ENCODE data around the gene BTG2.
A peak's percentile ranks its signal among the peaks of the same experiment; 100 is the strongest.

The BTG2 gene

DNA sequence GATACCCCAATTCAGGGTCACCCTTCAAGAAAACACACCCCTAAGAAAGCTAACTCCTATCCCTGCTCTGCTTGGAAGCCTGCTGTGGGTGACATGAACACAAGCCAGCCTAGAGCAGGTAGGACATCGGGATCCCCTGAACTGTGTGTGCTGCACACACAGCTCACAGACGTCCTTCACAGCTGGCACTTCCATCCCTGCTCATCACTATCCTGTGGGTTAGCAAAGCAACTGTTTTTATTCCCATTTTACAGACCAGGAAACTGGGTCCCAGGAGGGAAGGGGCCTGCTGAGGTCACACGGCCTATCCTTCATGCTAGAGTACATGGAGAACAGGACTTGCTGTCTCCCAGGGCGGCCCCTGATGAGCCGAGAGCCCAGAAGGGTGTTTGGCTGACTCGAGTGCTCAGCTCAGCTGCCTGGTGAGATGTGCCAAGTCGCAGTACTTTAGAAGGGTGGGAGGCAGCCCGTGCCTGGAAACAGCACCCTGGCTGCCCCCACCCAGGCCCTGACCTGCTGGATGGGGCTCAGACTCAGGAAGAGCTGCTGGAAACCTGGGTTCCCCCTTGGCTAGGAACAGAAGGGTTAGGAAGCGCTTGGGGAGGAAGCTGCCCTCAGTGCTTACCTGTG, 28.3 kb upstream of the BTG2 start:
- DNase-seq = no peak

DNA sequence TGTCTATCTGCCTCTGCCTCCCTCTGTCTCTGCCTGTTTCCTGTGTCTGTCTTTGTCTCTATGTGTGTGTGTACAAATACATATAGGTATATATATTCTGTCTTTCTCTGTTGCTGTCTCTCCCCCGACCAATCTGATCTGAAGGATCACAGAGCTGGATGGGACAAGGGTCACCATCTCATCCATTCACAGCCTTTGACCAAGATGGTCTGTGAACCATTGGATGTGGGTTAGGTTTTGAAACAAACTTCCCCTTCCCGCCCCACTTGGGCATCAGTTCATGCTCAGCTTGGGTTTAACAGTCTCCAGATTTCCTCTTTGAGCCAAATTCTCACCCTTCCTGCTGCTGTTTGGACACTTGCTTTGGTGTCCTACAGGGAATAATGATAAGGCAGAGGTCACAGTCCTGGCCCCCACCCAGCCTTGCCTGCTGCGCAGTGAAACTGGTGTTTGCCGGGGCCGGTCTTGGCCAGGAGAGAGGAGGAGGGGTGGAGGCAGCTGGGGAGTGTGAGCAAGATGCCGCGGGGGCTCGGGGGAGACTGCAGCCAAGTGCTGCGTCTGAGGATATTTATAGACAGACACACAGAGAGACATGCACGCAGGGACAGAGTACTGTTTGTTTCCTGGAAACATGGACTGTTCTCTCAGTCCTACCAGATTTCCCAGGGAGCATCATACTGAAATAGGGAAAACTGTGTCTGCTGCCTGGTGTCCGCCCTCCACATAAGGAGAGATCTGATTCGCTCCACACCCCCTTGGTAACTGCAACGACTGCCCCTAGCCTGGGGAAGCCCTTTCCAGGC, 27.0 kb upstream of the BTG2 start:
- no peak for DNase-seq

DNA sequence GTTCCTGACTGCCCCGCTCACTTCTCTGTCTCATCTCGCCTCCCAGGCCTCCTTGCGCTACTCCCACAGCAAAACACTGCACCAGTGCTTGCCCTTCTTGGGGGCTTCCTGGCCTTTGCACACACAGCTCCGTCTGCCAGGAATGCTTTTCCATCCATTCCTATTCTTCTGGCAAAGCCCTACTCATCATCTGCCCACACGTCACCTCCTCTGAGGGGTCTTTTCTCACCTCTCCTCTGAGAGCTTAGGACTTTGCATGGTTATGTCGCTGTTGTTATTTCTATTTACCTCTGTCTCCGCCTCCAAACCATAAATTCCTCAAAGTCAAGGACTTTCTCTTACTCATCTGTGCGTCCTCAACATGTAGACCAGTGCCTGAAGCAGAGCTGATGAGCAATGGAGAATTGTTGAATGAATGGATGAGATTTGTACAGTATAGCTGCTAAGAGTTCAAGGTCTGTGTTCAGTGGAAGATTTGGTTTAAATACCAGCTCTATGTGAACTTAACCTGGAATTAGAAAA, 26.4 kb upstream of the BTG2 start:
- DNase-seq = no peak

DNA sequence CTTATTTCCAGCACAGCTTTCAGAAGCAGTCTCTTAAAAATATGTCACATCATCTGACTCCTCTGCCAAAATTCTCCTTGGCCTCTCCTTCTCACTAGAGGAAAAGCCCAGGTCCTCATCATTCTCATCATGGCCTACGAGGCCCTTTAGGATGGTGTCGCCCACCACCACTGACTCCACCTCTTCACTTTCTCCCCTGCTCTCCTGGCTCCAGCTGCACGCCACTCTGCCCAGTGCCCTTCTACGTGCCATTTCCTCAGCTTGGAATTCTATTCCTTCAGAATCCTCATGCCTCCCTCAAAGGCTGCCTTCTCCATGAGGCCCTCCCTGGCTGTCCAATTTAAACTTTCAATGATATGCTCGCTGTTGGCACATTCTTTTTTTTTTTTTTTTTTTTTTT, 25.3 kb upstream of the BTG2 start:
- no peak for DNase-seq

DNA sequence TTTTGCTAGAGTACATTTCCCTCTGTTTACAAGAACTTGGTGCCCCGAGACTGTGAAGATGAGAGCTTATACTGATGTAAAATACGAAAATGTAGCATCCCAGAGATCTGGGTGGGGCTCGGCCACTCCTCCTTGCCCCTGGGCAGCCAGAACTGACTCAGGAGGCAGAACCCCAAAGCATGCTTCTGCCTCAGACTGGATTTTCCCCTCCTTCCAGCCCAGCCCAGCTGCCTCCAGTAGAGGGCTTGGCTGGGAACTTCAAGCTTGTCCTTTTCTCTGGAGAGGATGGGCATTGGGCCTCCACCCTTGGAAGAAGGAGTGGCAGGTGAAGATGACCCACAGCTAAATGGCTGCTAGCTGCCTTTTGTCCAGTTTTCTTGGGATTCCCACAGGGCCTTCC, 24.3 kb upstream of the BTG2 start:
- DNase-seq = no peak

DNA sequence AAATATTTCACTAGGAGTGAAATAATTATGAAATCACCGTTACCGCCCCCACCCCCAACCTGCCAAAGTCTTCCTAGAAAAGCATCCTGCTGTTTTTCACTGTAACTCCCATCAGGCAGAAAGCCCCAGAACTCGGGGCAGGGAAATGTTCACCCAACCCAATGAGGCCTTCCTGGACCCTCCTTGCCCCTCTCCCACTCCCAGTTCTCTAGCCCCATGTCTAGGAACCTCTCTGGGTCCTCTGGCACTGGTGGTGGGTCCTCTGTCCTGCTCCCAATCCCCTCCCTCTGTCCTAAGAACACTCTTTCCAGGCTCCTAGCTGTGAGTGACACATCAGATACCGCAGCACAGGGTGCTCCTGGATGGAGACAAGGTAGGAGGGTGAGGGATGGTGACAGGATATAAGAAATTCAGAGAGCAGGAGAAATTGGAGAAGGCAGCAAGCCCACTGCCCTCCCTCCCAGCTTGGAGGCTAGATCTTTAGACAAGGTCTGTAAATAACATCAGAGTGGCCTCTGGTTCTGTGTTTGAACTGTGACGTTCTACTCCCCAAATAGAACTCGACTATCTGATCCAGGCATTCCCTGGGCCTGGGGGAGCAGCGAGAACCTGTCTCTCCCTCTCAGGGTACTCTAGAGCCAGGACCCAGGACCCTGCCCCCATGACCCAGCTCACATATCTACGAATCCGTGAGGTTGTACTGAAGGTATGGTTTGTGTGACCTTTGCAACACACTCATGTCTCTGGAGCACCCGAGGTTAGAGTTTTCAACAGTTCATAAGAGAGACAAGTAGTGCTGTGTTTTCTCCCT, 23.3 kb upstream of the BTG2 start:
- DNase-seq = no peak

DNA sequence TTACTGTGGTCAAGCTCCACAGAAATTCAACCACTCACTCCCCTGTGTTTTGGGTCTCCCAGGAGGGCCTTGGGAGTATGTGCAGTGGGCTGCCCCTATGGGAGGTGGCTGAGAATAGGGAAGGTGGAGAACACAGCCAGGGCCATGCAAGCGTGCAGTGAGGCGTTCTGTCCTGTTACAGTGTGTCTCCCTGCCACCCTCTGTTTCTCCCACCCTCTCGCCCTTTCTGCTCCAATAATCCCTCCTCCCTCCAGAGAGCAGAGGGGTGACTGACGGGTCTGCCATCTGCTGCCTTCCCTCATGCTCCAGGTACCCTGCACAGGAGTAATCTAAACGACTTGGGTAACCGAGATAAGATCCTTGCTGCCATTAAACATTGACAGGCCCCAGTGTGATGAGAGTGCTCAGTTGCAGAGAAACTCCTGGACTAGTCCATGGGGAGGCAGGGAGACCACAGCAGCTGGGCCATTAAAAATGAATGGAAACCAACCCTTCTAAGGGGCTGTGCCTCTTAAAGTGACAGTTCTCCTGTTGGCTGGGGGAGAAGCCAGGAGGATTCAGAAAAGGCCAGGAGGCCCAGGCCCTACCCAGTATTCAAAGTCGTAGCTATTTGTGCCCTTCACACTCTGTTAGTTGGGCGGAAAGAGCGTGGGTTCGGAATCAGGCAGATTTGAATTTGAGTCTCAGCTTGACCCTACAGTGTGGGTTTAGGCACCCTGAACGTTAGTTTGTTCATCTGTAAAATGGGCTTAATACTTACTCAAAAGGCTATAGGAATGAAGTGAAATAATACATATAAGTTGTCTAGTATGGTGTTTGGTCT, 22.4 kb upstream of the BTG2 start:
- DNase-seq = no peak

DNA sequence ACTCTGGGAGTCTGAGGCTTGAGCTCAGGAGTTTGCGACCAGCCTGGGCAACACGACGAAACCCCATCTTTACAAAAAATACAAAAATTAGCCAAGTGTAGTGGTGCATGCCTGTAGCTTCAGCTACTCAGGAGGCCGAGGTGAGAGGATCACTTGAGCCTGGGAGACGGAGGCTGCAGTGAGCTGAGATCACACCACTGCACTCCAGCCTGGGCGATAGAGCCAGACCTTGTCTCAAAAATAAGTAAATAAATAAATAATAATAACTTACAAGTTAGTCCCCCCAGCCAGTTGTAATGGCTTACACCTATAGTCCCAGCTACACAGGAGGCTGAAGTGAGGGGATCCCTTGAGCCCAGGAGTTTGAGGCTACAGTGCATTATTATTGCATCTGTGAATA, 21.7 kb upstream of the BTG2 start:
- no peak for DNase-seq

DNA sequence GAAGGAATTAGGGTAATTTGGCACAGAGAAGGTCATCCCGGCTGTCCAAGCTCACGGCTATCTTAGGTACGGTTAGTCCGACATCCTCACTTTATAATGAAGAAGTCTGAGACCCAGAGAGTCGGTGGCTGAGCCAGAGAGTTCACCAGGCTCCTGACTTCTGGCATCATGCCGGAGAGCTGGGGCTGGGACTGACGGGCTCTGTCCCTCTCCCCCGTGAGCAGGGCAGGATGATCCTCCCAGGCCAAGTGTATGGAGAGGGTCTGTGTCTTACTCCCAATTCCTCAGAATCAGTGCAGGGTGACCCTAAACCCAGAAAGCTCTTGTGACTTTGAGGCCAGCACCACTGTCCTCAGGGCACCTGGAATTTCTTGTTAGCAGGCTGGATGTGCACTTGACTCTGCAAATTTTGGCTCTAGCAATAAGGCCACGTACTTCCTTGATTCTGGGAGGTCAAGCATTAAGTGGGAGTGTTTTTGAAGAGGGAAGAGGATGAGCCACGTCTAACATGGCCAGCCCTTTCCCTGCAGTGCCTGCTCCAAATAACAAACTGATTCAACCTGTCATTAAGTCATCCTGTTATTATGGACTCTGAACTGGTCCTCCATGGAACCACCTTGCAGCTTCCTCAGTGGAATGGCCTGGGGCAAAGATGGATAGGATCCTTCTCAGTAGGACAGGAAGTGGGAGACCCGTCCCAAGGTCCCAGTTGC, 20.8 kb upstream of the BTG2 start:
- DNase-seq = no peak

DNA sequence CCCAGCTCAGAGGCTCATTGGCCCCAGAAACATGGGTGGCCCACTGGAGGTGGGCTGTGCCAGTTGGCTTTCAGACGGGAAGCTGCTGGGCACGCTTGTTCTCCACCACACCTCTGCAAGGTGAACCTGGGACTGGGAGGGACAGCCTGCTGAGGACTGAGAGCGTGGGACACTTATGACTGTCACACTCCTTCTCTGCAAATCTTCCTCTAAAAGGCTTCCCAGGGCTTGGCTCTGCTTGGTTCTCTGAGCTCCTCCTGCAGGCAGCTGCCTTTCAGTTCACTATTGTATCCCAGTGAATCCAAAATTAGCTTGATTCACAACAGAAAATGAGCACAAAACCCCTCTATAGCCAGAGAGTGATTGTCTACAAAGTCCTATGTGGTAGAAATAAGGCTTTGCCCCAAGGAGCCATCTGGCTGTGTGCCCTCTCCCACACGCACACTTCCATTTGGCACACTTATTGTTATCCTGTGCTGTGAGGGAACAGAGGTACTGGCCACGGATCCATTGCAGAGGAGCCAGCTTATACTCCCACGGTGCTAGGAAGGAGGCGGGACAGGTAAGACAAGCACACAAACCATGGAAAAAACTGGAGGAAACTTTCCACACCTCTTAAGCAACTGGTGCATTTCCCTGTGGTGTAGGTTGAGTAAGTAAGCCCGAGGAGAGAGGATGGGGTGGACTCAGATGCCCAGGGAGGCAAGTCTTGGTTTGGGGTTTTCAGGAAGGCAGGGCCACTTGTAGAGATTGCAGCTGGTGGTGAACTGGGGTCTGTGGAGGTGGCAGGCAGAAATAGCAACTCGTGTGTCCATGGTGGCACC, 18.9 kb upstream of the BTG2 start:
- DNase-seq = no peak

DNA sequence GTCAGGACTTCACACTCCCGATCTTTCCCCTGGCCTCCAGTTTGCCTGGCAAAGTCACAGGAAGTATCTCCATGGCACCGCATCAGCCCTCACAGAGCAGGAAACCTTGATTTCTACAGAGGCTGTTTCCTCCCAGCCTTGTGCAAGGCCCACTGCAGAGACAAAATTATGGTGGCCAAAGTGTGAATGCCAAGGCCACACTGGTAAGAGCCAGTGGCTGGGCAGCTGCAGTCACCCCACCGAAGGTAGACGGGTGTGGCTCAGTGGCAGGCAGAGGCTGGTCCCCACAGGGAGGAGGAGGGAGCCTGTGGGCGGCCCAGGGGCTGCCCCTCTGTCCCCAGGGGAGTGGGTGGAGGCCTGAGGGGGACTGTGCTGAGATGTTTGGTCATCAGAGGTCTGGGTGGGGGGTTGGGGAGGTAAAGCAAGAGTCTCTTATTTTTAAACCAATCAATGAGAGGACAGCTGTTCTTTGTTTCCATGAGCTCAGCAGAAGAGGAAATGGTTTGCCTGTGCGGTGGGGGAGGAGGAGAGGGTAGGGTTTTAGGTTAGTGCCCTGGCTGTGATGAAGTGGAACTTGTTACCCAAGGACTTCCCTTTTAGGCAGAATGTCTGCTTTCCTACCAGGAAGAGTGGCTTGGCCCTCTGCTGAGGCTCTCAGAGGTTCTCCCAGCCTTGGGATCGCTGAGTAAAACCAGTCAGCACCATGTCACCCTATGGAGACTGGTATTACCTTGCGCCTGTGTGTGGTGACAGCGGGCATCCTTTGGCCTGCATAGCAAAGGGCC, 18.0 kb upstream of the BTG2 start:
- DNase-seq = peak; percentile 75

DNA sequence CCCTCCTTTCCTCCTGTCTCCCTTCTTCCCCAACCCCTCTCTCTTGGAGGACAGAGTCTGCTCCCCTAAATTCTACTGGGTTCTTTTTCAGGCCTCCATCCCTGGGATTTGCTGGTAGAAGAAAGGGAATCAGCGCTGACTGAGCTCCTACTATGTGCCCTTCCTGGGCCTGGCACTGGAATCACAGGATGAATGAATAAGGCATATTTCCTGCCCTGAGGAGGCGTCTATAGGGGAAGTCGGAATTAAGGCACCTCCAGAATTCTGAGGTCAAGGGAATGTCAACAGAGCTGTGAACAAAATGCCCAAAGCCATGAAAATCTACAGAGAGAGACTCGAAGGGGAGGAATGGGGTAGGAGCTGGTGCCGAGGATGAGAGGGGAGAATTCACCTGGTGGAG, 17.4 kb upstream of the BTG2 start:
- no peak for DNase-seq

DNA sequence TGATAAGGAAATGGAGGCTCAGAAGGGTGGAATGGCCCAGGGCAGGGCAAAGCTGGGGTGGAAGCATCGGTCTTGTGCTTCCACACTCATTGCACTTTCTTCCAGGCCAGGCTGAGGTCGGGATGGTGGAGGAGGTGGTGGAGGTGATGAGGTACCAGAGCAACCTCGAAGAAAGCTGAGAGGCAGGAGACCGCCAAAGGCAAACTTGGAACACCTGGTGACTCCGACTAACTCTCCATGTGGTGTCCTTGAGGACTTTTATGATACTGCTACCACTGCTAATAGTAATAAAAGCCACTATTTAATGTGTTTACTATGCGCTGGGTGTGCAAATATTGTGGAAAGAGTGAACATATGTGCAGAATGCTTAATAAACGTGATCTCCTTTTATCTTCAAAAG, 16.9 kb upstream of the BTG2 start:
- no peak for DNase-seq

DNA sequence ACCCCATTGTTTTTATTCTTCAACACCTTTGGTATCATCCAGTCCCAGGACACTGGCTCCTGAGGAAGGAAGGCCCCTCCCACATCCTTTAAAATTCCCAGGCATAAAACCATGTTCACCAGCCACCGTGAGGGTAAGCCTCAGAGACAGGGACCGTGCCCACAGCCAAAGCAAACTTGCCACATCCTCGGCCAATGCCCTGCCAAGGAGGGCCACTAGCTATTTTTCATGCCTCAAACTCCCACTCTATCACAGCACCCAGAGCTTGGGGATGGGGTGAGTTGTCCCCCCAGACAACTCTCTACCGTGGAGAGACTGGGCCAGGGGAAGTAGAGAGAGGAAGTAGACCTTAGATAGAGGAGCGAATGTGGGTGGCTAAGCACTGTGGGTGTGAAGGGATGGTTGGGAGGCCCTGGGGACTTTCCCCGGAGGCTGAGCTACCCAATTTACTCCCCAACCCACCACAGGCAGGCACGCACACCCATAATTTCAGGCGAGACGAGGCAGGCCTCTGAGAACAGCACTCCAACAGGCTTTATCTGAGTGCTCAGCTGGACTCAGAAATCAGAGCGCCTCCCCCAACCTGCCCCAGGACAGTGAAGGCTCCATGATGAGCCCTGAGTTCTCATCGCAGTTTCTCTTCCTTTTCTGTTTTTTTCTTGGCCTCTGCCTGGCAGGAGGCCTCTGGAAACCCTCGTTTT, 15.9 kb upstream of the BTG2 start:
- peak; percentile 86 for DNase-seq

DNA sequence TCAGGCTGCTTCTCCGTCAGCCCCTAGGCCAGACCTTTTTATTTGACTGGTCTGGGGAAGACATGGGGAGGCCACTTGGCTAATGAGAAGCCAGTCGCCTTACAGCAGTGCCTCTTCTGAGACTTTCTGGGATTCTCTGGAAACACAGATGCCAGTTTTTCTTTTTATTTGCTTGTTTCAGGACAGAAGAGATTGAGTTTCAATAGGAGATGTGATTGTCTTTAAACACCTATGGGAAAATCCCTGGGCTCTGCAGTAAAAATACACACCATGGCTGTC, 15.4 kb upstream of the BTG2 start:
- no peak for DNase-seq

DNA sequence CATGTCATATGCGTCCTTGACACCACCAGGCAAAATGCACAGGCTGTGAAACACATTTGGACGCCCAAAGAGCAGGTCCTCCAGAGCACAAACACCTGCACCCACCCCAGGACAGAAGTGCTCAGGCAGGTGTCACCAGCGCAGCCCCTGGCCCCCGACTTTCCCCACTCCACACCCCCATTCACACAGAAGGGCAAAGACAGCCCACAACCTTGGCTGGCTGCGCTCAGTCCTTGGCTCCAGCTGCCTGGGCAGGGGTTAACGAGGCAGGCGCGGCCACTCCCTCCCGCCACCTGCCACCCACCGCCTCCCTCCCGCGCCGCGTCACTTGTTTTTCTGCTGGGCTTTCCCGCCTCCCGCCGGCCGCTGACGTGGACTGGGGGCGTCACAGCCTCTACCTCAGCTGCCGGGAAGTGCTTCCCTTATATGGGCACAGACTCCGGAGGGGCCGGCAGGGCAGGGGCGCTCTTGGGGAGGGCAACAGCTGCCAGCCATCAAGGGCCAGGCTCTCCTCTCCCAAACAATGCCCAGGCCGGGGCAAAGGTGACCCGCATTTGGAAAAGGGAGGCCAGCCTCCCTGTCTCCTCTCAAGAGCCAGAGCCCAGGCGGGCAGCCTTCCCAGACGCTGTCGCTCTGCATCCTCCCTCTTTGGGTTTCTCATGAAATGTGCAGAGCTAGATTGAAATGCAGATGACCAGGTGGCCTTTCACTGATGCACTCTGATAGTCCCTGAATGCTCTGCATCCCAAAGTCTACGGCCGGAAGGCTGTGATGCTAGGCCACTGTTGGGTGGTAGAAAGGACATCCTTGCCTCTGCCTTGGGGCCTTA, 14.8 kb upstream of the BTG2 start:
- DNase-seq = peak; percentile 94

DNA sequence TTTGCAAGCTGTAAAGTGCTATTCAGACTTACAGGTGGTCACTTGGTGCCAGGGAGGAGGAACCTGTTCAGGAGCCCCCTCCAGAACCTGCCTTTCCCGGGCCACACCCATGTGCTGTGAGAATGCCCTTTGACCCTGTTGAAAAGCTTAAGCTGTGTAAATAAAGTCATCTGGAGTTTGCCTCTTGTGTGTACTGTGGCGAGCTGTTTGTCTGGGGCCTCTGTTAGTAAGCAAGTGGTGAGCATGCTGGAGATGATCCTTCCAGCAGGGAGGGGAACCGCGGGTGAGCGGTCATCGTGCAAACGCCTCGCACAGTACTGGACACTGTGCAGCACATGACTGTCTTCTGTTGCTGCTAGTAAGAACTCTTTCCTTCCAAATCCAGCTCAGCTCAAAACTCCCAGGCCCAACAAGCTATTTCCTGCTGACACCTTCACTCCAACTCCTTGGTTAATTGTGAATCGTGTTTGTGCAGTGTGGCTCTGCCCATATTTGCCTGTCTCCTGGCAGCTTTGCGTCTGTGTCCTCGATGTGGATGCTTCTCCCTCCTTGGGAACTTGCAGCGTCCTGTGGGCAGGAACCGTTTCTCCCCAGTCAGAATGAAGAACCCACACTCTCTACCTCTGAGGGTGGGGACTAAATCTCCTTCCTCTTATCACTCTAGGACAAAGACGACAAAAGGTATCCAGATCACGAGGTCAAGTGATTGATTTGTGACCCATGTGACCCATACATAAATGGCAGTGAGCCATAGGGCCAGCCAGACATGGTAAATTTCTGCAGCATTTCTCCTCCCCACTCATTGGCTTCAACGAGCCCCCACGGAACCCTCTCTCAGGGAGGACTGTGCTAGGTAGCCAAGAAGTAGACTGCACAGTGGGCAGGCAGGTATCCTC, 13.9 kb upstream of the BTG2 start:
- no peak for DNase-seq

DNA sequence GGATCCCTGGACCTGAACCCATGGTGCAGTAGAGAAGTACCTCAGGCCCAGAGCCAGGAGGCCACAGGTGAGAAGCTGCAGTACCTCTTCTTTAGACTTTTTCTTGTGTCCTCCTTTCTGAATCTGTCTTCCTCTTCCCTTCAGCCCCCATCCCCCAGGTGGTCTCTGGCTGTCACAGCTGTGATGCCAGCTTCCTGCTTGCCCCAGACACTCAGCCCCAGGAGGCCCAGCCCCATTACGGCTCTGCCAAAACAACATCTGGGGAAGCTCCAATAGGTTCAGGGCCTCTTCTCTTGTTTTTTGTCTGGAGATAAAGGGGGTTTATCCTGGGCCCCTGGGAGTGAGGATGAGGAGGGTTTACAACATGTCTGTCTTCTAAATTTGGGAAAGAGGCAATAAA, 9.5 kb upstream of the BTG2 start:
- no peak for DNase-seq
